Measurements from ENCODE around the gene CACNG4.

The CACNG4 gene

DNA sequence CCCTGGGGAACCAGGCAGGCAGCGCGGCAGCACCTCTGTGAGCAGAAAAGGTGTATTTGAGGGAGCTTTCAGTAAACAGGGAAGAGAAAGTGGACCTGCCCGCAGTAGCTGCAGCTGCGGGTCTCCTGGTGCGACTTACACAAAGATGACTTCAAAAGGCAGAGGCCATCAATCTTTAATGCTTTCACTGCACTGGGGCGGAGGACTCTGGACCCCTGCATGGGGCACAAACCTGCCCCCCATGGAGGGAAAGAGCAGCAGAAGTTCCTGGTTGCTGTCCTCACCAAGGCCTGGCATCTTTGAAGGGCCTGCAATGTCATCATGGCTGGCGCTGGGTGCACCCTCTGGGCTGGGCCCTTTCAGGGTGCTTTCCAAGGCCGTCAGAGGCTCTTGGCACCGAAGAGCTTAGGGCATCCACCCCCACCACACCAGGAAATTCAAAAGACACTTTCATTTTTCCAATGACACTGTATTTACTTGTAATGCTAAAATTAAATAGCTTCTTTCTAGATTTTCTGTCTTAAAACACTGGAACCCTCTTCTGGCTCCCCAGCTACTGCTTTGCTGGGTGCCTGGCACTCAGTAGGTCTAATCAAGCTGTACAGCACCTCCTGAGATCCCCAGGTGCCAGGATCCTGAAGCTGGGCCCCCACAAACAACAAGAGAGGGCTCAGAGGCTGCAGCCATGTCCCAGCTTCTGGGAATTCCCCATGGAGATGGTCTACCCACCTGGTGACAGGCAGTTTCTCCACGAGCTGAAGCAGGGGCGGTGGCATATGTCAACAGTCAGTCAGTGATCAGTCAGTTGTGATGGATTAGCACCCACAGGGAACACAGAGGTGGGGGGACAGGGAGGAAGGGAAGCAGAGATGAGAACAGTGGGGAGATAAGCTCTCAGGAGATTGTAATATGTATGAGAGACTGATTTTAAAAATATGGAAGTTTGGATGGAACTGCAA is 77.7 kb downstream of the CACNG4 start:
- no peak for TF ChIP-seq CTCF (IDR thresholded peaks at IDR 0.05; ENCODE audit: low read depth, low read length, missing control alignments)
- DNase-seq (ENCODE audit: extremely low read depth, low read depth): no peak
- H3K4me3 ChIP-seq (replicated peaks; ENCODE audit: low read depth, low read length): no peak overlapping the region

DNA sequence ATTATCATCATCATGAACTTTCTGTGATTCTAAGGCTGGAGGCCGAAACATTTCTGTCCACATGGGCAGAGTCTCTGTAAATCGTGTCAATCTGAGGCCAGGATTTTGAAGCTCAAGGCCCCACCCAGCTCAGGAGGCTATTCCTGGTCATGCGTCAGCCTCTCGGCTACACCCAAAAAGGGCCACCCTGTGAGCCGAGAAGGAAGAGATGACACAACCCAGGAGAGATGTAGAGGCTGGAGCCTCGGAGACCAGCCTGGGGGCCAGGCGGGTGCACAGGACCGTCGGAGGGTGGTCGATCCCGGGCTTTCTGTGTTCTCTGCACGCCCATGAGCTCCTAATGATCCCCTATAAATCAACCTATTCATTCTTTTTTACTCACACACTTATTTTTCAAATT is 78.8 kb downstream of the CACNG4 start:
- no peak overlapping the region for H3K4me3 ChIP-seq (replicated peaks; ENCODE audit: low read depth, low read length)
- no peak for TF ChIP-seq CTCF (IDR thresholded peaks at IDR 0.05; ENCODE audit: low read depth, low read length, missing control alignments)
- DNase-seq (ENCODE audit: extremely low read depth, low read depth): no peak

DNA sequence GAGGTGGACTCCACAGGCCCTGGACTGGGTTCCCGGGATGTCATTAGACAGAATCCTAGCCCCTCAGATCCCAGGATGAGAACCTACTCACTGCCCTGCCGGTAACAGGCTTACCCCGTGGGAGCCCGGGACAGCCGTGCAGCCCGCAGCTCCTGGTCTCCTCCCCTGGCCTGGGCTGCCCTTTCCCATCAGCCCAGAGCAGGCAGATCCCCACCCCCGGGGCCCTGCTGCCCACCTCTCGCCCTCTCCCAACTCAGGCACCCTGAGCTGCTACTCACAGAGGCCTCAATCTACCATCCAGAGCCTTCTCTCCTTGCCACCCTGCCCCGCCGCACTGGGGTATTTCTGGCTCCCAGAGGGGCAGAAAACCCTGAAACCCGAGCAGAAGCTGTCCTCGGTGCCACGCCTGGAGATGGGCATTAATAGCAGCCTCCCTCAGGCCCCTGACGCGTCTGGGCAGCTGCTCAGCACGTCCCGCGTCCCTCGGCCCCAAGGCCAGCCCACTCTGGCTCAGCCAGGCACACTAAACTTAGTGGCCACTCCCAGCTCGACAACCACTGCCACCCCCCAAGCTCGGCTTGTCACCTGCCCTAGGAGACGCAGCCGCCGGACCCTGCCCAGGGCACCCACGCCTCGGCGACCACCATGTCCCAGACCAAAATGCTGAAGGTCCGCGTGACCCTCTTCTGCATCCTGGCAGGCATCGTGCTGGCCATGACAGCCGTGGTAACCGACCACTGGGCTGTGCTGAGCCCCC is 79.7 kb downstream of the CACNG4 start, which contains the start of gene CACNG1:
TSS of gene CACNG1 (plus strand) at position 539 of the 757 bp plus-strand sequence. CDS start at position 646, 107 bp downstream.
- no peak within 1 kb of the TSS for H3K4me3 ChIP-seq (replicated peaks; ENCODE audit: low read depth, low read length)
- no peak for TF ChIP-seq CTCF (IDR thresholded peaks at IDR 0.05; ENCODE audit: low read depth, low read length, missing control alignments)
- no peak for DNase-seq (ENCODE audit: extremely low read depth, low read depth)

GRCh38 chr17:67044940-67045339 is 80.4 kb downstream of the CACNG4 start:
- DNase-seq (ENCODE audit: extremely low read depth, low read depth): no peak
- no peak overlapping the region for H3K4me3 ChIP-seq (replicated peaks; ENCODE audit: low read depth, low read length)
- no peak for TF ChIP-seq CTCF (IDR thresholded peaks at IDR 0.05; ENCODE audit: low read depth, low read length, missing control alignments)

GRCh38 chr17:67046398-67046797 is 81.9 kb downstream of the CACNG4 start:
- TF ChIP-seq CTCF (IDR thresholded peaks at IDR 0.05; ENCODE audit: low read depth, low read length, missing control alignments): no peak
- DNase-seq (ENCODE audit: extremely low read depth, low read depth): no peak
- H3K4me3 ChIP-seq (replicated peaks; ENCODE audit: low read depth, low read length): no peak overlapping the region

- H3K4me3 ChIP-seq (replicated peaks; ENCODE audit: low read depth, low read length): no peak overlapping the region
- no peak for DNase-seq (ENCODE audit: extremely low read depth, low read depth)
- no peak for TF ChIP-seq CTCF (IDR thresholded peaks at IDR 0.05; ENCODE audit: low read depth, low read length, missing control alignments)
Measured at GRCh38 chr17:67047382-67047781, 82.9 kb downstream of the CACNG4 start.

Data from HFF-Myc (cell line).